B cell (primary cell): ENCODE data around the gene LPCAT1. TPM values are rescaled to one million over a fixed set of nuclear protein-coding genes. Genes with fewer than 3 reads are reported as not detected.

Experiments
- ATAC-seq: fragments of 200-7000 bp; cut with Tn5 transposase; one replicate; pipeline ENCODE4 v1.10.0; 2021; ENCODE audit warnings: low read depth, mild to moderate bottlenecking, moderate number of reproducible peaks, moderate library complexity
- CTCF ChIA-PET: fragments of 350-600 bp; sonication (Branson Sonifier 250); formaldehyde crosslinking; loops from one replicate; lab custom pipeline; 2021; ENCODE audit warnings: antibody characterized with exemption, inconsistent platforms; lab: Charles Lee
- POLR2A ChIA-PET: fragments of 350-600 bp; sonication (Branson Sonifier 250); formaldehyde crosslinking; loops from one replicate; lab custom pipeline; 2021; ENCODE audit warnings: antibody characterized with exemption; lab: Charles Lee
- DNase-seq: peaks from one replicate; pipeline ENCODE4 v3.0.0; 2013
- H2AFZ ChIP-seq: 2 replicates; pipeline ENCODE4 v1.6.1; 2012; ENCODE audit warnings: mild to moderate bottlenecking, low read depth, low read length; ENCODE audit not compliant: insufficient read depth, poor library complexity, severe bottlenecking
- H3K27ac ChIP-seq, 2 donors: 1 replicate in 1 of 2; 2 replicates in 1 of 2; pipeline ENCODE4 v1.5.1; 2012 to 2013; ENCODE audit warnings: low read length in 2 of 2, mild to moderate bottlenecking in 2 of 2, moderate library complexity in 1 of 2
- H3K27me3 ChIP-seq, 4 experiments: fragments of 200-600 bp in 1 of 4; sonication (generic) in 1 of 4; replicated peaks in 1 of 4; 1 replicate in 2 of 4; 2 replicates in 2 of 4; pipeline versions ENCODE4 v1.6.1 to v1.7.0; 2013 to 2016; ENCODE audit warnings: low read length in 3 of 4, mild to moderate bottlenecking in 2 of 4, mixed read lengths in 1 of 4, moderate library complexity in 1 of 4; ENCODE audit not compliant: insufficient read depth in 4 of 4, control insufficient read depth in 3 of 4; ENCODE audit errors: control extremely low read depth in 1 of 4
- H3K36me3 ChIP-seq, 2 experiments: replicated peaks in 1 of 2; 1 replicate in 1 of 2; 2 replicates in 1 of 2; pipeline versions ENCODE4 v1.6.1 to v1.7.1; 2013; ENCODE audit warnings: low read length in 1 of 2; ENCODE audit not compliant: insufficient read depth in 2 of 2, control insufficient read depth in 1 of 2; ENCODE audit errors: control extremely low read depth in 1 of 2, extremely low read depth in 1 of 2
- H3K4me1 ChIP-seq, 2 donors: fragments of 200-600 bp in 1 of 2; sonication (generic) in 1 of 2; 1 replicate in 1 of 2; 2 replicates in 1 of 2; pipeline versions ENCODE4 v1.5.1 to v1.6.1; 2013 to 2017; ENCODE audit warnings: low read length in 2 of 2; ENCODE audit not compliant: control insufficient read depth in 2 of 2, insufficient read depth in 2 of 2
- H3K4me2 ChIP-seq: replicated peaks from 2 replicates; pipeline ENCODE3; 2012; ENCODE audit warnings: mild to moderate bottlenecking, low read depth, low read length; ENCODE audit not compliant: poor library complexity, severe bottlenecking
- H3K4me3 ChIP-seq, 5 experiments: fragments of 200-600 bp in 1 of 5; sonication (generic) in 1 of 5; 1 replicate in 3 of 5; 2 replicates in 2 of 5; pipeline versions ENCODE4 v1.5.1 to v1.7.0; 2011 to 2016; ENCODE audit warnings: low read length in 4 of 5, mild to moderate bottlenecking in 4 of 5, low read depth in 2 of 5, control low read depth in 1 of 5, moderate library complexity in 1 of 5; ENCODE audit not compliant: insufficient read depth in 1 of 5; ENCODE audit errors: control extremely low read depth in 1 of 5, extremely low read depth in 1 of 5
- H3K79me2 ChIP-seq: fragments of 200-600 bp; sonication (generic); one replicate; pipeline ENCODE4 v1.6.0; 2016; ENCODE audit warnings: low read length; ENCODE audit not compliant: control insufficient read depth, insufficient read depth
- H3K9ac ChIP-seq: fragments of 200-600 bp; sonication (generic); 2 replicates; pipeline ENCODE4 v1.6.1; 2017; ENCODE audit warnings: mild to moderate bottlenecking, low read length, moderate library complexity
- H3K9me3 ChIP-seq, 3 donors: one replicate each; pipeline versions ENCODE4 v1.6.1 to v1.7.1; 2013; ENCODE audit warnings: low read length in 2 of 3; ENCODE audit not compliant: control insufficient read depth in 2 of 3, insufficient read depth in 1 of 3; ENCODE audit errors: control extremely low read depth in 1 of 3
- H4K20me1 ChIP-seq: 2 replicates; pipeline ENCODE4 v1.6.0; 2012; ENCODE audit warnings: mild to moderate bottlenecking, low read length; ENCODE audit not compliant: insufficient read depth, control insufficient read depth, poor library complexity, severe bottlenecking
- H3K27ac Mint-ChIP-seq: one replicate; pipeline ENCODE4 v1.8.0; 2021; ENCODE audit warnings: mixed read lengths
- H3K27me3 Mint-ChIP-seq: one replicate; pipeline ENCODE4 v1.8.0; 2021; ENCODE audit warnings: mixed read lengths
- H3K4me1 Mint-ChIP-seq: one replicate; pipeline ENCODE4 v1.8.0; 2021; ENCODE audit warnings: mixed read lengths
- H3K4me3 Mint-ChIP-seq: one replicate; pipeline ENCODE4 v1.8.0; 2021; ENCODE audit warnings: mixed read lengths
- H3K9me3 Mint-ChIP-seq: one replicate; pipeline ENCODE4 v1.8.0; 2022; ENCODE audit warnings: mixed read lengths; ENCODE audit not compliant: insufficient read depth
- CTCF ChIP-seq: fragments of 200-600 bp; IDR thresholded peaks from one replicate; pipeline ENCODE4 v1.8.0; 2022; ENCODE audit warnings: antibody characterized with exemption, mild to moderate bottlenecking
- EZH2 ChIP-seq: IDR thresholded peaks from 2 replicates; pipeline ENCODE4 v1.6.1; 2012; ENCODE audit warnings: borderline replicate concordance, low read depth, mild to moderate bottlenecking, moderate library complexity, low read length; ENCODE audit not compliant: insufficient read depth, poor library complexity, severe bottlenecking
- WGBS: methylation state at CpG from one replicate; pipeline ENCODE4 v1.1.5; 2013; ENCODE audit warnings: missing lambda C conversion rate; ENCODE audit not compliant: insufficient coverage; 5-methylcytosine and 5-hydroxymethylcytosine counted together
- intact Hi-C: fragments of 100-400 bp; cut with micrococcal nuclease; formaldehyde crosslinking; loops from one replicate; pipeline ENCODE4 v1.10.0; 2022
- polyA plus RNA-seq: library from polyadenylated mRNA; depleted of rRNA; stranded (reverse); fragments of >200 nt; gene quantifications from 2 replicates; pipeline ENCODE4 v1.2.3, GENCODE V29; 2012
- total RNA-seq, 2 donors: library from RNA; stranded (reverse); fragments of 120-200 nt in 1 of 2; gene quantifications; 1 replicate in 1 of 2; 2 replicates in 1 of 2; pipeline versions ENCODE4 v1.2.3 to v1.2.4, GENCODE V29; 2013 to 2022

Gene LPCAT1
- total and polyA plus RNA-seq, 2 donors (not counting 1 experiment from before 2014, with no cell fraction given), result 94.8 to 159 TPM

GRCh38 chr5:1429066-1429465, 94.7 kb downstream of the LPCAT1 start:
- H3K4me3 ChIP-seq, result no peak overlapping the region
- H4K20me1 ChIP-seq, result no peaks in the 10 kb centered on the region
- intact Hi-C loops, result no loop called here
- Mint-ChIP-seq H3K4me3 (no peak overlapping the region), H3K4me1 (no peaks in the 10 kb centered on the region), H3K27ac (no peak overlapping the region), H3K9me3 (peaks cover 26% of the 10 kb centered on the region), H3K27me3 (peaks cover 13% of the 10 kb centered on the region)
- CTCF ChIA-PET, result no interaction called here
- H3K27me3 ChIP-seq, result no peaks in the 10 kb centered on the region
- DNase-seq, result no peak
- H3K36me3 ChIP-seq, result no peaks in the 10 kb centered on the region
- 87% methylated on average over 7 of the region's 7 CpGs for WGBS
- H3K9ac ChIP-seq, result no peak overlapping the region
- H3K9me3 ChIP-seq, result peaks cover 3 to 56% (median 24%) of the 10 kb centered on the region in 3 donors
- no peak overlapping the region for H3K27ac ChIP-seq
- no peaks in the 10 kb centered on the region for H3K79me2 ChIP-seq
- no peak for ATAC-seq
- H3K4me1 ChIP-seq, result no peaks in the 10 kb centered on the region
- no peak for TF ChIP-seq EZH2
- TF ChIP-seq CTCF, result no peak
- no peak overlapping the region for H3K4me2 ChIP-seq
- H2AFZ ChIP-seq, result no peak overlapping the region
- POLR2A ChIA-PET, result no interaction called here

- Mint-ChIP-seq H3K27me3 (peaks cover 6% of the 10 kb centered on the region), H3K4me3 (no peak overlapping the region), H3K27ac (no peak overlapping the region), H3K9me3 (peaks cover 20% of the 10 kb centered on the region), H3K4me1 (no peaks in the 10 kb centered on the region)
- WGBS, result no CpG with 5 or more reads among the region's 1 CpG
- H4K20me1 ChIP-seq, result no peaks in the 10 kb centered on the region
- intact Hi-C loops, result no loop called here
- no peak overlapping the region for H3K27ac ChIP-seq
- H3K4me2 ChIP-seq, result no peak overlapping the region
- CTCF ChIA-PET, result no interaction called here
- DNase-seq, result no peak
- H3K4me1 ChIP-seq, result no peaks in the 10 kb centered on the region
- no peaks in the 10 kb centered on the region for H3K27me3 ChIP-seq
- TF ChIP-seq CTCF (no peak), EZH2 (no peak)
- H3K9me3 ChIP-seq, result peaks cover 3 to 52% (median 24%) of the 10 kb centered on the region in 3 donors
- no peak for ATAC-seq
- H2AFZ ChIP-seq, result no peak overlapping the region
- no peak overlapping the region for H3K9ac ChIP-seq
- POLR2A ChIA-PET, result no interaction called here
- no peak overlapping the region for H3K4me3 ChIP-seq
- H3K79me2 ChIP-seq, result no peaks in the 10 kb centered on the region
- no peaks in the 10 kb centered on the region for H3K36me3 ChIP-seq
These were observed 95.7 kb downstream of the LPCAT1 start for GRCh38 chr5:1428107-1428506.
